D721Med (cell line): ENCODE measurements around the gene OGDHL.
"Not testable (repeated sequence)": the region's sequence is repeated elsewhere in the genome, so short reads cannot be mapped to it uniquely, and the experiment has no call there.

Source experiments
- DNase-seq: peaks from one replicate; pipeline ENCODE4 v3.0.0; 2011; ENCODE audit warnings: low spot score; ENCODE audit not compliant: insufficient read length
- FAIRE-seq: peaks from 2 replicates; lab custom pipeline; 2011; peaks lifted over from hg19 to GRCh38; lab: Jason Lieb, UNC
- TF ChIP-seq, protein P1 (sequence below): IDR thresholded peaks from 2 replicates; pipeline ENCODE4 v1.5.1; 2012; ENCODE audit warnings: mild to moderate bottlenecking, control low read depth; ENCODE audit not compliant: insufficient read depth; ENCODE audit errors: missing control alignments

Gene OGDHL

DNA sequence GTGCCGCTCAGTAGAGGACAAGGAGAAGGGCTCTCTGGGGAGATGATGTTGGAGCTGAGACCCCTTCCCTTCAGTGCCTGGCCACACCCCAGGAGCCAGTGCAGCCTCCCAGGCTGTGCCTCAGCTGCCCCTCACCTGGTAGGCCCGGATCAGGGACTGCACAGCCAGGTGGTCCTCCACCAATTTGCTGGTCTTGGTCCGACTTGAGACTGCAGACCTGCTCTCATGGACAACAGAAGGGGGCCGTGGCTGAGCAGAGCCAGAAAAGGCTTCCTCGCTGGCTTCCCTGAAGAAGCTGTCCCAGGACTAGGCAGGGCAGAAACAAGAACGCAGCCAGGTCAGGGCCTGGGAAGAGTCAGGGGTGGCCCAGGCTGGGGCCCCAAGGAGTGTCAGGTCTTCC lies 5.5 kb downstream of the OGDHL start:
- TF ChIP-seq, protein P1, sequence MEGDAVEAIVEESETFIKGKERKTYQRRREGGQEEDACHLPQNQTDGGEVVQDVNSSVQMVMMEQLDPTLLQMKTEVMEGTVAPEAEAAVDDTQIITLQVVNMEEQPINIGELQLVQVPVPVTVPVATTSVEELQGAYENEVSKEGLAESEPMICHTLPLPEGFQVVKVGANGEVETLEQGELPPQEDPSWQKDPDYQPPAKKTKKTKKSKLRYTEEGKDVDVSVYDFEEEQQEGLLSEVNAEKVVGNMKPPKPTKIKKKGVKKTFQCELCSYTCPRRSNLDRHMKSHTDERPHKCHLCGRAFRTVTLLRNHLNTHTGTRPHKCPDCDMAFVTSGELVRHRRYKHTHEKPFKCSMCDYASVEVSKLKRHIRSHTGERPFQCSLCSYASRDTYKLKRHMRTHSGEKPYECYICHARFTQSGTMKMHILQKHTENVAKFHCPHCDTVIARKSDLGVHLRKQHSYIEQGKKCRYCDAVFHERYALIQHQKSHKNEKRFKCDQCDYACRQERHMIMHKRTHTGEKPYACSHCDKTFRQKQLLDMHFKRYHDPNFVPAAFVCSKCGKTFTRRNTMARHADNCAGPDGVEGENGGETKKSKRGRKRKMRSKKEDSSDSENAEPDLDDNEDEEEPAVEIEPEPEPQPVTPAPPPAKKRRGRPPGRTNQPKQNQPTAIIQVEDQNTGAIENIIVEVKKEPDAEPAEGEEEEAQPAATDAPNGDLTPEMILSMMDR, result no peak
- FAIRE-seq (no peak), DNase-seq (no peak)

GRCh38 chr10:49756031-49756430 lies 6.1 kb downstream of the OGDHL start:
- TF ChIP-seq, protein P1, result no peak
- no peak for DNase-seq
- no peak for FAIRE-seq

GRCh38 chr10:49754951-49755350 lies 7.2 kb downstream of the OGDHL start:
- not testable (repeated sequence) for DNase-seq, FAIRE-seq

DNA sequence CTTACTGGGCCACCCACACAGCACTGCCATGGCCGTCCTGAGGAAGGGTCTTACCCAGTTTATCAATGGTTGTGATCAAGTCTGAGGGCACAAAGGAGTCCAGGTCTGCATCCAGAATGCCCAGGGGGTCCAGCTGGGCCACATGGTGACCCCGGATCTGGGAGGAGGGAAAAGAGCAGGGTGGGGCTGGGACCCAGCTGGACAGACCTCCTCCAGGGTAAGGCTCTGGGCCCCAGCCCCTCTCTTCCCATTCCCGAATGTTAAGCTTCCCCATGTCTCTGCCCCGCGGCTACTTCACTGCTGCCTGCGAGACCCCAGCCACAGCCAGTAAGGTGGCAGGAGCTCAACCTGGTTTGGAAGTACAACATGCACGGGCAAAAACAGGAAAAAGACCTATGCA lies 9.5 kb downstream of the OGDHL start:
- FAIRE-seq, result no peak
- DNase-seq, result peak; percentile 5
- TF ChIP-seq, protein P1, result no peak

GRCh38 chr10:49751636-49752510 lies 10.2 kb downstream of the OGDHL start:
- DNase-seq (peak; percentile 6), FAIRE-seq (no peak)

DNA sequence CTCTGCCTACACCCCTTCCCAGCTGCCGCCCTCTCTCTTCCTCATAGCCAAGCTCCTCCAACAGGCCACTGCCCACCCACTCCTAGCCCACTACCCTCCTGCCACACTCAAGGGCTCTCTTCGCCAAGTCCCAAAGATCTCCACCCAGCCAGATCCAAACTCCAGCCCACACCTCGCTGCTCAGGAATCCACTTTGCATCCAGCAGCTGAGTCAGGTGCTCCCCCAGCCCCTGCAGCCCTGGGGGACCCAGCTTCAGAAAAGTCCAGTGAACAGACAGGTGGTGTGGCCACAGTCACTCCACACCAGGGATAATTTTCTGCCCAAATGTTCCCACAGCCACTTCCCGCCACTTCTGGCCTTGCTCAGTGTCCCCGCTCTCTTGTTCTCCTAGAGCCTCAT lies 10.9 kb downstream of the OGDHL start:
- TF ChIP-seq, protein P1, result no peak
- DNase-seq, result no peak
- FAIRE-seq, result no peak

More at GRCh38 chr10:49751636-49752510, 10.2 kb downstream of the OGDHL start:
- TF ChIP-seq, protein P1, result no peak

DNA sequence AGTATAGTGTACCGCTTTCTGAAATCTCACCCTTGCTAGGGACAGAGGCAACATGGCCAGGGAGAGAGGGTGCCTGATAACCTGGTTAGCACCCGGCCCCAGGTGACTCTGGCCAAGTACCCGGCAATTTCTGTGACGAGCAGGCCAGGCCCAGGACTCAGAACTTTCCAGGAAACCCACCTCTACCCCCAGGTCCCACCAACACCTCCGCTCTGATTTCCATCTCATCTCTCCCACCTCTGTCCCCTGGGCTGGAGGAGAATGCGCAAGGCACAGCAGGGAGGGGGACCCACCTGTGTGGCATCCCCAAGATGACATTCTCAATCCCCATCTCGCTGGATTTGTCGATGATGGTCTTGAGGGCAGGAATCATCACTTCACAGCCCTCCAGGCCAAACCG lies 11.6 kb downstream of the OGDHL start:
- TF ChIP-seq, protein P1, result no peak
- DNase-seq (peak; percentile 12), FAIRE-seq (no peak)
